ENCODE results near the gene LPP. TPM values are rescaled to one million over a fixed set of nuclear protein-coding genes. Genes with fewer than 3 reads are reported as not detected.
A peak's percentile ranks its signal among the peaks of the same experiment; 100 is the strongest.

Gene LPP
- total RNA-seq, 1 donor from 2014 or later = 132 TPM

DNA sequence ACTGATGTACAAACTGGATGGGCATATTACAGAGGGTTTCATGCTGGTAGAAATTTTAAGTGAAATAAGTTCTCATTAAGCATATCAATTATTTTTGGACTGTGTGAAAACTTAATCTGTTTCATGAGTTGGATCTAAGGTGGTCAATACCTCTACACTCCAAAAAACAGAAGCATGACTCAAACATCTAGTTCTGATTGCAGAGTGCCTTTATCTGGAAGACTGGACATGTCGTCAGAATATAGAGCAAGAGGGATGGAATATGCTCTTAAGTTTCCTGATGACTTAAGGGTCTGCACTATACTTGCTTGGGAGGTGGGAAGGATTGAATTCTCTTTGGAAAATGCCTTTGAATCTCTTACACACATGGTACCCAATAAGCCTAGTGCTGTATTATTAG, 138.3 kb downstream of the LPP start:
- Mint-ChIP-seq H3K27me3 (ENCODE audit: low read depth) (no peaks in the 10 kb centered on the region), H3K36me3 (no peaks in the 10 kb centered on the region), H3K9me3 (no peaks in the 10 kb centered on the region), H3K4me1 (peaks cover 16% of the 10 kb centered on the region), H3K4me3 (no peak overlapping the region), H3K27ac (no peak overlapping the region)
- TF ChIP-seq, protein P1, sequence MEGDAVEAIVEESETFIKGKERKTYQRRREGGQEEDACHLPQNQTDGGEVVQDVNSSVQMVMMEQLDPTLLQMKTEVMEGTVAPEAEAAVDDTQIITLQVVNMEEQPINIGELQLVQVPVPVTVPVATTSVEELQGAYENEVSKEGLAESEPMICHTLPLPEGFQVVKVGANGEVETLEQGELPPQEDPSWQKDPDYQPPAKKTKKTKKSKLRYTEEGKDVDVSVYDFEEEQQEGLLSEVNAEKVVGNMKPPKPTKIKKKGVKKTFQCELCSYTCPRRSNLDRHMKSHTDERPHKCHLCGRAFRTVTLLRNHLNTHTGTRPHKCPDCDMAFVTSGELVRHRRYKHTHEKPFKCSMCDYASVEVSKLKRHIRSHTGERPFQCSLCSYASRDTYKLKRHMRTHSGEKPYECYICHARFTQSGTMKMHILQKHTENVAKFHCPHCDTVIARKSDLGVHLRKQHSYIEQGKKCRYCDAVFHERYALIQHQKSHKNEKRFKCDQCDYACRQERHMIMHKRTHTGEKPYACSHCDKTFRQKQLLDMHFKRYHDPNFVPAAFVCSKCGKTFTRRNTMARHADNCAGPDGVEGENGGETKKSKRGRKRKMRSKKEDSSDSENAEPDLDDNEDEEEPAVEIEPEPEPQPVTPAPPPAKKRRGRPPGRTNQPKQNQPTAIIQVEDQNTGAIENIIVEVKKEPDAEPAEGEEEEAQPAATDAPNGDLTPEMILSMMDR (IDR thresholded peaks at IDR 0.05; ENCODE audit: unreplicated experiment) = no peak
- DNase-seq (ENCODE audit: low spot score in 2 of 2, unreplicated experiment in 2 of 2) = no peak

DNA sequence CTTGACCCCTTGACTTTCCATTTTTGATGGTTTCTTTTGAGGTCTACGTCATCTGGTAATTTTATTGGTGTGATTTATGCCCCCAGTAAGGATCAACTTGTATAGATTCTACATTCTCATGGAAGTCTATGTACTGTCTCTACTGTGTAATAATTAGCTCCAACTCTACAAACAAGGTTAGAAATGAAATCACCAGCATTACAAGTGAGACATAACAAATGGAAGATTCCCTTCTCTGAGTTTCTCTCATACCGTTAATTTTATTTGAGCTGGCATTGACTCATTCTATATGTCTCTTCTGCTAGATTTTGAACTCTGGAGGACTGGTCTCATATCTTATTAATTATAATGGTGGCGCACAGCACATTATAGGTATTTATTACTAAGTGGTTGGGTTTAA, 138.9 kb downstream of the LPP start:
- DNase-seq (ENCODE audit: low spot score in 2 of 2, unreplicated experiment in 2 of 2) = no peak
- Mint-ChIP-seq H3K27me3 (ENCODE audit: low read depth) (no peaks in the 10 kb centered on the region), H3K4me3 (no peak overlapping the region), H3K4me1 (peaks cover 16% of the 10 kb centered on the region), H3K36me3 (no peaks in the 10 kb centered on the region), H3K9me3 (no peaks in the 10 kb centered on the region), H3K27ac (no peak overlapping the region)
- TF ChIP-seq, protein P1 (IDR thresholded peaks at IDR 0.05; ENCODE audit: unreplicated experiment) = no peak

DNA sequence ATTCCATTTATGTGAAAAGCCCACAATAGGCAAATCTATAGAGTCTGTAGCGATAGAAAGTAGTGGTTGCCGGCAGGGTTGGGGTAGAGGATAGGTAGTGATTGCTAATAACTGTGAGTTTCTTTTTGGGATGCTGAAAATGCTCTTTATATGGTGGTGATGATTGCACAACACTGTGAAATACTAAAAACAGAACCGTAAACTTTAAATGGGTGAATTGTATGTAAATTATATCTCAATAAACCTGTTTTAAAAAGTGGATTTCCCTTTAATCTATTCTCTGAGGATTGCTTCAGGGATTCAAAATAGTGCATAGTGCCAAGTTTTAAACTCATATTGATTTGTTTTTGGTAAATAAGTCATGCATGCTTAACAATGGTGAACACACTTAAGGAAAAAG, 140.2 kb downstream of the LPP start:
- TF ChIP-seq, protein P1 (IDR thresholded peaks at IDR 0.05; ENCODE audit: unreplicated experiment) = no peak
- DNase-seq (ENCODE audit: low spot score in 2 of 2, unreplicated experiment in 2 of 2) = no peak
- peaks cover 21% of the 10 kb centered on the region for H3K4me1 Mint-ChIP-seq
- H3K4me3 Mint-ChIP-seq = no peak overlapping the region
- no peaks in the 10 kb centered on the region for H3K36me3 Mint-ChIP-seq
- no peaks in the 10 kb centered on the region for H3K27me3 Mint-ChIP-seq (ENCODE audit: low read depth)
- H3K9me3 Mint-ChIP-seq = no peaks in the 10 kb centered on the region
- no peak overlapping the region for H3K27ac Mint-ChIP-seq

DNA sequence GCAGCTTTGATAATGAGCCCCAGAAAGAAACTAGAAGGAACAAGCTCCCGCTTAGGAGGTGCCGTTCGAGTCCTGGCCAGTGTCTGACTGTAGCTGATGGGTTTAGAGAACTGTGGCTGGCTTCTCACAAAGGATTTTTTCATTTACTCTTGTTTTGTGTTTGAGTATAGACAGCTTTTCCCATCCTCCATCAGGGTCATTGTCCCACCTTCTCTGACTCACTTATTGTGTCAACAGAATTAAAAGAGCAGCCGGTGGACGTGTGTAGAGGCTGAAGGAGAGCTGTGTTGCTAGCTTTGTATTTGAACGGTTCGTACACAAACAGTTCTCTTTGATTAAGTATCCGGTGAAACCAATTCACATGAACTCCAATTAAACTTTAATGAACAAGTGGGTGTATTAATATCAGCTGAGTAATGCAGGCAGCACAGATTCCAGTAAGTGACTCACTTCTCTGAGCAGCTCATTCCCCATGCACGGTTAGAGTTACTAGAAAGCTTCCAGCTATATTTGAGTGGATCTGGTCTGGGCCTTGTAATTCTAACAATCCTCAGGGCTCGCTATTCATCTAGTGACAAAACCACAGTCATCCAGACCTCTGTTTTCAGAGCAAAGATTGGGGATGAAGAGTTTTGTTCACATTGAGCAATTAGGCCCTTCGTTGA, 141.0 kb downstream of the LPP start:
- no peak for DNase-seq (ENCODE audit: low spot score in 2 of 2, unreplicated experiment in 2 of 2)
- H3K27ac Mint-ChIP-seq = peak overlapping the region; percentile 91

DNA sequence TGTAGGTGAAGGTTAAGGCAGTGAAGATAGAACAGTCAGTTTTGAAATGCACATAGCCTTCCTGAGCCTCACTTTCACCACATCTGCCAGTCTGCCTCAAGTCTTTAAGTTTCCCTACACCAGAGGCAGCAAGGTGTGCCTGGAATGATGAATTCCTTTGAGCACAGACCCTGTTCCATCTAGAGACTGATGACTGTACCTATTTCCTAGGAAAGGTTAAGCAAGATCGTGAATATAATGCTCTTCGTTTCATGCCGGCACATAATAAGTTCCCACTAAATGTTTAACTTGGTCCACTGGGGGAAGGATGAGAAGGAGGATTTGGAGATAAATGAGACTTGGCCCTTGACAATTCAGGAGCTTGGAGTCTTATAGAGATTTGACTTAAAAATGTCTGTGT, 141.9 kb downstream of the LPP start:
- H3K27me3 Mint-ChIP-seq (ENCODE audit: low read depth) = no peaks in the 10 kb centered on the region
- H3K4me3 Mint-ChIP-seq = no peak overlapping the region
- H3K36me3 Mint-ChIP-seq = no peaks in the 10 kb centered on the region
- no peak overlapping the region for H3K27ac Mint-ChIP-seq
- peaks cover 35% of the 10 kb centered on the region for H3K4me1 Mint-ChIP-seq
- TF ChIP-seq, protein P1 (IDR thresholded peaks at IDR 0.05; ENCODE audit: unreplicated experiment) = no peak
- H3K9me3 Mint-ChIP-seq = no peaks in the 10 kb centered on the region
- no peak for DNase-seq (ENCODE audit: low spot score in 2 of 2, unreplicated experiment in 2 of 2)

More for the DNA sequence above, 141.0 kb downstream of the LPP start:
- Mint-ChIP-seq H3K27me3 (ENCODE audit: low read depth) (no peaks in the 10 kb centered on the region), H3K4me1 (peaks cover 28% of the 10 kb centered on the region), H3K4me3 (no peak overlapping the region), H3K9me3 (no peaks in the 10 kb centered on the region), H3K36me3 (no peaks in the 10 kb centered on the region)
- TF ChIP-seq, protein P1 (IDR thresholded peaks at IDR 0.05; ENCODE audit: unreplicated experiment) = no peak

Data from mesothelial cell of epicardium (in vitro differentiated cells).